ENCODE results near the gene PPP3CA.
"Not testable (repeated sequence)": the region's sequence is repeated elsewhere in the genome, so short reads cannot be mapped to it uniquely, and the experiment has no call there.

Gene PPP3CA

DNA sequence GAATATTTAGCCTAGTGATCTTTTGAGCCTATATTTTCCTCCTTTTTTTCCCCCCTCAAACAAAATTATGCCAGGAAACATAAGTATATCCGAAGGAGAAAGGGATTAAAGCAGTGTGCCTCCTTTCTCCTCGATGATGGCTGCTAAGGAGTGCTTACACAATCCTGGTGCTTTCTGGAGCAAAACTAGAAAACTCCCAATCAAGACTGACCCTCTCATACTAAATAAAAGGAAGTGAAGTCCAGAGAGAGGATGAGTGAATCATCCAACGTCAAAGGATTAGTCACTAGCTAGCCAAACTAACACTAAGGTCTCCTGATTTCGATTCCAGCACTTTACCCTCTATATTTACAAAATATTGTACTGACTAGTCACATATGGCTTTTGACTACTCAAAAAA, 146.8 kb downstream of the PPP3CA start:
- peak in 1 of 2 donors; percentile 13 for DNase-seq

DNA sequence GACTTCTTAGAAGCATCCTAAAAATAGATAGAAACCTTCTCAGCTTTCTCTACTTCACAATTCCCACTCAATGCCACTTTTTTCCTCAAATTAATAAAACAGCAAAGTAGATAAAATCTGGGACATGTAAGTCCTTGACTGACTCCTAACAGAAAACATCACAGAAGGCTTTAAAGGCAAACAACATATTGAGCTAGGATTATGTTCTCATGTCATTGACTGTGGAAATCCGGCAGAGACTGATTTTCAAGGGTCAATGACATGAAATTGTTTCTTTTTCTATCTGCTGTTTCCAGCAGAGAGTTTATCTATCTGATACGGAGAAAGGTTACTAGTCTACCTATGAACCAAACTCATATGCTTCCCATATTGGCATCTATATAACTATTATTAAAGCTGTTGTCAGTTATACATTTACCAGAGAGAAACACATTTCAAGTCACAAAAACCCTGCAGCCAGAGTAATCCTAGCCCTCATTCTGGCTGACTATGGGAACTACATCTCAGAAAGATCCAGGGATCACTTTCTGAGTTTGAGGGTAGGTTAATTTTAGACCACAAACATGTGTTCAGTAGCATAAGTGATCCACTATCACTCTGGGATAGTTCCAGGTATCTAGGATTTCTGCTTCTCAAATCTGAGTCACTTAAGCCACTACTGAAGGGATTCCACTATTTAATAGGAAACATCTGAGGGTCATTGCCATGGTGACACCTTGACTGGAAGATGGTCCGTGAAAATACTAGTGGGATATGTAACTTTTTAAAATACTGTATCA, 147.6 kb downstream of the PPP3CA start:
- no peak for DNase-seq

DNA sequence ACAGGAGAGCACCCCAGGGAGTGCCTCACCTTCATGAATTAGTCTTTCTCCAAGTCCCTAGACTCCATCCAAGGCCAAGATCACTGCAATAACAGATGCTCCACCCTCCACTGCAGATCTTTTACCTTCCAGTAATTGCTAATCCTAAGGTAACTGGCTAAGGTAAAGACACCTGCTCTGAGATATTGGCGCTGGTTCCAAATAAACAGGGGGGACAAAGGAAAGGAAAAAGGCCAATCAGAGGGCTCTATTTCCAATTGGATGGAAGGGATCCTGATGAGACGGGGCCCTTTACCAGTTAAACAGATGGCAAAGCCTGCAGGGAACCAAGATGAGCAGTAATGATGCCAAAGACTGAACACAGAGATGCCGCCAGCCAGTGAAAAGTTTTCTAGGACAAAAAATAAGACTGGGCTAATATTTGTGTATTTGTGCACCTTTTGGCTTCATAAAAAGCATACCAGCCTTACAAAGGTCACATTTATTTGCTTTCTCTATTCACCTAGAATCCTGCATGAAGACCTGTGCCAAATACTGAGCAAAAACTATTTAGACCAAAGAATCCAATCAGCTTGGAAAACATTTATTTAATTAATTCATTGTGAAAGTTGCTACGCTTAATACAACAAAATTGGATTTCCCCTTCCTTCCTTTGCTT, 148.5 kb downstream of the PPP3CA start:
- DNase-seq: no peak

DNA sequence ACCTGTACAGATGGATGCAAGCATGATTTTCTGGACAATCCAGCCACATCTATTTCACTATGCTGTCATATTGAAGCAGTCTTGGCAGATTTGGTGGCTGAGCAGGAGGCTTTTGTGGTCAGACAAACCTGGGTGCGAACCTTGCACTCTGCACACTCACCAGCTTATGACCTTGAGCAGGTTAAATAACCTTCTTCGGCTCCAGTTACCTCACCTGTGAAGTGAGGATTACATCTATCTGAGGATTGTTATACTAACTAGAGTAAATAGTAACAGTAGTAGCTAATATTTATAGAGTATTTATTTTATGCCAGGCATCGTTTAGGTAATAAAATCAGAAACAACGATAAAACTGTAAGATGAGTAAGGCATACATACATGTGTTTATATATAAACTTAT, 150.0 kb downstream of the PPP3CA start:
- DNase-seq: no peak

GRCh38 chr4:101192244-101192643, 155.1 kb downstream of the PPP3CA start:
- no peak for DNase-seq

DNA sequence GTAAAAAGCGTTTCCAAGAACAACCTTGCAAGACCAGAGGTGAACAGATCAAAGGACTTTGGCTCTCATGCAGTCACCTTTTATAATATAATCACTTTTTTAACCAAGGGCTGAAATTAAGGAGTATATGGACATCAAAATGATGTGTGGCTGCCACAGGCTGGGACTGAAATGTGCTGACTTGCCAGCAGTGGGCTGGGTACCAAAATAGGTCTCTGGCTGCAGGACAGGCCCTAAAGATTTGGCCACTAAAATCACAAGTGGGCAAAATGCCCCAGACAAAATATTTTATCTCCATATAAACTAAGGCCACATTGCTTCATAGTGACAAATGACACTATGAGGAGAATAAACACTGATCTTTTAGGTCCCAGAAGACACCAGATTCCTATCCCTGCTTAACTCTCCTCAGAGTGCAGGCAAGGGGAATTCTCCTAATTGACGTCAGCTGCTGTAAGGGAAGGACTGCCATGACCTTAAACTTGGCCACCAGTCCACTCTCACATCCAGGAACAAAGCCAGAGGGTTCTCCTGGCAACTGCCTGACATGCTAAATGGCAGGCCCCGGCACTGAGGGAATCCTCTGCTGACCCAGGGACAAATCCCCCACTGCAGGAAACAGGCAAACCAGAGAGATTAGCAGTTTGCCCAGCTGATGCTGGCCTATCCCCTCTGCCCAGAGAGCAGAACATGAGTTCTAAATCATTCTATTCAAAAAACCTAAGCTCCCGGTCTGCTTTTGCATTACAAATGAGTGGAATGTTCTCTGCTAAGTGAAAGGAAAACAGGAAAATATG, 155.8 kb downstream of the PPP3CA start:
- no peak for DNase-seq

DNA sequence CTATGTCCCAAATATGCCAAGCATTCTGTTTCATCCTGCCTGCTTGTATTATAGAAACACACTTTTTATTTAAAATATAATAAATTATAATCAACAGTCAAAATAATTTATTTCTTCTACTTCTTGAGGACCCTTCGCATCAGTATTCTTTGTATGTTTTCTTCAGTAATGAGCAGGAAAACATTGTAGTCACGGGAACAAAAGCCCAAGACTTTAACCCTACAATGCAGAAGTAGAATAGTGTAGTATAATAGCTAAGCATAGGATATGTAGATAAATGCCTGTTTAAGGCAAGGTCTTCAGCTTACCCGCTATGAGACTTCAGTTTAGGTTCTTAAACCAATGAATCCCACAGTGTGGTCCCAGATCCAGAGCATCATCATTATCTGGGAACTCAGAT, 156.6 kb downstream of the PPP3CA start:
- DNase-seq: no peak

DNA sequence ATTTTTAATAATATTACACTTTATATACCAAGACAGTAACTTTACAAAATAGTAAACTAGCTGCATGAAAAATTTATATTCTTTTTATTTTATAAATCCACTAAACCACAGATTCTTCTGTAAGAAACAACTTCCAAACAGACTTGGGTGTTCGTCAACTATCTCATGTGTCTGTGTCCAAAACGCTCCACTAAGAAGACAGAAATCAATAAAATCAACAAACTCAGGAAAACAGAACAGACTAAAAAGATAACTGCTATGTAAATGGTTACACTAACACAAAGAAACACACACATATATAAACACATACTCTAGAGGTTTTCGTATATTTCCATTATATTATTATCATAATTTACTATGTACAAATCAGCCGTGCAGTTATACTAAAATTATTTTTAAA, 158.4 kb downstream of the PPP3CA start:
- DNase-seq: no peak

- peak in 1 of 2 donors; percentile 45 for DNase-seq
Observed at GRCh38 chr4:101187841-101188240, 159.5 kb downstream of the PPP3CA start.

- DNase-seq: no peak
Observed at GRCh38 chr4:101186567-101187184, 160.7 kb downstream of the PPP3CA start.

- DNase-seq: no peak
Observed at GRCh38 chr4:101184668-101185067, 162.7 kb downstream of the PPP3CA start.

GRCh38 chr4:101183666-101184373, 163.5 kb downstream of the PPP3CA start:
- DNase-seq: no peak

GRCh38 chr4:101183221-101183620, 164.1 kb downstream of the PPP3CA start:
- DNase-seq: no peak

DNA sequence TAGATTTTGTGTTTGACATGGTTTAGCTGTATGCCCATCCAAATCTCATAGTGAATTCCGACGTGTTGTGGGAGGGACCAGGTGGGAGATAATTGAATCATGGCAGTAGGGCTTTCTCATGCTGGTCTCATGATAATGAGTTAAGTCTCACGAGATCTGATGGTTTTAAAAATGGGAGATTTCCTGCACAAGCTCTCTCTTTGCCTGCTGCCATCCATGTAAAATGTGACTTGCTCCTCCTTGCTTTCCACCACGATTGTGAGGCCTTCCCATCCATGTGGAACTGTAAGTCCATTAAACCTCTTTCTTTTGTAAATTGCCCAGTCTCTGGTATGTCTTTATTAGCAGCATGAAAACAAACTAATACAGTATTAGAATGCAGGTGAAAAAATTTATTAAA, 164.6 kb downstream of the PPP3CA start:
- not testable (repeated sequence) for DNase-seq

GRCh38 chr4:101178731-101179130, 168.6 kb downstream of the PPP3CA start:
- DNase-seq: no peak

DNA sequence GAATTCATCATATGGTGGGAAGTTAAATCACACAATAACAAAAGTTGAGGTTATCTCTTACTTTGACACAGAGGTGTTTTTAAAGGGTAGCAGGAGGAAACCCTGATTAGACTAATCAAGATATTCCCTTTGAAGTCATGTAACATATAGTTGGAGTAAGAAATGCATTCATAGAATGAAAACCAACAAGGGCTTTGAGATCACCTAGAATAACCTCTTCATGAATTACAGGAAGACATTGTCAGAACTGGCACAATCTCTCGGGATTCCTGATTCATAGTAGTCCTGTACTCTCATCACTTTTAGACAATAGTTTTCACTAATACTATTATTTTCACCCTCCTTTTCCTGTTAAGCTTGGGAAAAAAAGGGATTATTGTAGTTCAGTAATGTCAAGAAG, 170.2 kb downstream of the PPP3CA start:
- no peak for DNase-seq

DNA sequence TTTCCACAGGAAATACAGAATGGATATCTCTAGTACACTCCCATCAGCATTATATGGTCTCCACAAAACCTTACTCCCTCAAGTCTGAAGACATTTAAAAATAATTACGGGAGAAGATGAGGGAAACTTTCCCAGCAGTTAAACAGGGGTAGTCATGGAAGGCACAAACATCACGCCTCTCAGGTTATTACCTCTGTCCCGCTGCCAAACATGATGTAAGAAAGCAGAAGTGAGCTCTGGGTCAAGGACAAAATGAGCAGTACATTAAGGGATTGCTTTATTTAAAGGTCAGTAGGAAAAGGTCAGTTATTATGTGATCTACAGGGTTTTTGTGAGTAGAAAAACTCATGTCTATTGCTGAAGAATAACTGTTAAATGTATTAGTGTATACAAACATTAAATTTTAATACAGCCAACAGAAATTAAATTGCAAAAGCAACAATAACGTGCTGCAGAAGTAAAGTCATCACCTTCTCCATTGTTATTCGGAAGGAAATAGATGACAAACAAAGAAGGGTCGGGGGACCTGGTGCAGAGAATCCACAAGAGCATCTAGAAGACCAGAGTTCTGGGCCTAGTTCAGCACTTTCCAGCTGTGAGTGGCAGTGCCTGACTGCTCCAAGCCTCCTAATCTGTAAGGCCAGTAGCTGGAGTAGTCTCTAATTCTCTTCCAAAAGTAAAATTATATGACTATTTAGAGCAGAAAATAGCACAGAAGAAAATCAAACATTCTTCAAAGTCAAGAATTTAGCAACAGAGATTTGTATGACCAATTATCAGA, 171.2 kb downstream of the PPP3CA start:
- no peak for DNase-seq

- DNase-seq: no peak
Observed at GRCh38 chr4:101174679-101175345, 172.5 kb downstream of the PPP3CA start.

- no peak for DNase-seq
Observed at GRCh38 chr4:101172369-101172768, 175.0 kb downstream of the PPP3CA start.

GRCh38 chr4:101171747-101172146, 175.6 kb downstream of the PPP3CA start:
- DNase-seq: no peak
